ENCODE measurements around the gene ZNF362.

ZNF362 gene

DNA sequence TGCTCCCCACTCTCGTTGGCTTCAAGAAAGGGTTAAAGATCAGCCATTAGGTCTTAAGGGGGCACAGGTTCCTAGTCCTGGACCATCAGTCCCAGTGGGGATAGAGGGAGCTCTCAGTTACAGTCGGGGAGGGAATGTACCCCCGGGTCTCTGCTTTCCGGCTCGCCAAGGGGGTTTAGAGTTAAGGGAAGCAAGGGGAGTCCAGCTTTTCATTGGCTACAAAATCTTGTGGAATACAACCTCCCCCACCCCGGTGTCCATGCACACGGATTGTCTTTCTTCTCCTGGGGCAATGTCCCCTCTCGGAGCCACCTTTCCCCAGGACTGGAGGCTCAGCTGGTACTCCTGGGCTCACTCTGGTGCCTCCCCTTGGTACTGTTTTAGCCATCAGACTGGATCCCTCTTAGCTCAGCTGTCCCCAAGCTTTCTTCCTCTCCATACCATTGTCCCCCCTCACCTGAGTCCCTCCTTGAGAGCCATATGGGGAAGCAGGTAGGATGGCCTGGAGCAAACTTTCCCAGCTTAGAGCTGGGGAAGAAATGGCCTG is 64.4 kb downstream of the ZNF362 start, which contains the start of gene A3GALT2:
TSS of gene A3GALT2 (minus strand) at position 480 of the 547 bp plus-strand sequence. CDS start at position 480, 0 bp downstream.
- TF ChIP-seq CEBPB (IDR thresholded peaks at IDR 0.05) (no peak), ZBTB7A (IDR thresholded peaks at IDR 0.05; ENCODE audit: low read depth) (no peak), TCF12 (IDR thresholded peaks at IDR 0.05; ENCODE audit: low read depth) (no peak), CREB1 (IDR thresholded peaks at IDR 0.05; ENCODE audit: low read depth) (no peak), TAF1 (IDR thresholded peaks at IDR 0.05; ENCODE audit: low read depth) (no peak), FOXM1 (IDR thresholded peaks at IDR 0.05; ENCODE audit: borderline replicate concordance, low read depth) (no peak), NFIC (IDR thresholded peaks at IDR 0.05) (no peak), EGR1 (IDR thresholded peaks at IDR 0.05) (no peak), RAD21 (IDR thresholded peaks at IDR 0.05; ENCODE audit: low read depth) (no peak), TEAD4 (IDR thresholded peaks at IDR 0.05) (no peak)
- TF ChIP-seq, protein P1, sequence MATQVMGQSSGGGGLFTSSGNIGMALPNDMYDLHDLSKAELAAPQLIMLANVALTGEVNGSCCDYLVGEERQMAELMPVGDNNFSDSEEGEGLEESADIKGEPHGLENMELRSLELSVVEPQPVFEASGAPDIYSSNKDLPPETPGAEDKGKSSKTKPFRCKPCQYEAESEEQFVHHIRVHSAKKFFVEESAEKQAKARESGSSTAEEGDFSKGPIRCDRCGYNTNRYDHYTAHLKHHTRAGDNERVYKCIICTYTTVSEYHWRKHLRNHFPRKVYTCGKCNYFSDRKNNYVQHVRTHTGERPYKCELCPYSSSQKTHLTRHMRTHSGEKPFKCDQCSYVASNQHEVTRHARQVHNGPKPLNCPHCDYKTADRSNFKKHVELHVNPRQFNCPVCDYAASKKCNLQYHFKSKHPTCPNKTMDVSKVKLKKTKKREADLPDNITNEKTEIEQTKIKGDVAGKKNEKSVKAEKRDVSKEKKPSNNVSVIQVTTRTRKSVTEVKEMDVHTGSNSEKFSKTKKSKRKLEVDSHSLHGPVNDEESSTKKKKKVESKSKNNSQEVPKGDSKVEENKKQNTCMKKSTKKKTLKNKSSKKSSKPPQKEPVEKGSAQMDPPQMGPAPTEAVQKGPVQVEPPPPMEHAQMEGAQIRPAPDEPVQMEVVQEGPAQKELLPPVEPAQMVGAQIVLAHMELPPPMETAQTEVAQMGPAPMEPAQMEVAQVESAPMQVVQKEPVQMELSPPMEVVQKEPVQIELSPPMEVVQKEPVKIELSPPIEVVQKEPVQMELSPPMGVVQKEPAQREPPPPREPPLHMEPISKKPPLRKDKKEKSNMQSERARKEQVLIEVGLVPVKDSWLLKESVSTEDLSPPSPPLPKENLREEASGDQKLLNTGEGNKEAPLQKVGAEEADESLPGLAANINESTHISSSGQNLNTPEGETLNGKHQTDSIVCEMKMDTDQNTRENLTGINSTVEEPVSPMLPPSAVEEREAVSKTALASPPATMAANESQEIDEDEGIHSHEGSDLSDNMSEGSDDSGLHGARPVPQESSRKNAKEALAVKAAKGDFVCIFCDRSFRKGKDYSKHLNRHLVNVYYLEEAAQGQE (IDR thresholded peaks at IDR 0.05; ENCODE audit: low read depth): no peak
- TF ChIP-seq, protein P2, sequence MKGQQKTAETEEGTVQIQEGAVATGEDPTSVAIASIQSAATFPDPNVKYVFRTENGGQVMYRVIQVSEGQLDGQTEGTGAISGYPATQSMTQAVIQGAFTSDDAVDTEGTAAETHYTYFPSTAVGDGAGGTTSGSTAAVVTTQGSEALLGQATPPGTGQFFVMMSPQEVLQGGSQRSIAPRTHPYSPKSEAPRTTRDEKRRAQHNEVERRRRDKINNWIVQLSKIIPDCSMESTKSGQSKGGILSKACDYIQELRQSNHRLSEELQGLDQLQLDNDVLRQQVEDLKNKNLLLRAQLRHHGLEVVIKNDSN (IDR thresholded peaks at IDR 0.05): no peak
- TF ChIP-seq, protein P3, sequence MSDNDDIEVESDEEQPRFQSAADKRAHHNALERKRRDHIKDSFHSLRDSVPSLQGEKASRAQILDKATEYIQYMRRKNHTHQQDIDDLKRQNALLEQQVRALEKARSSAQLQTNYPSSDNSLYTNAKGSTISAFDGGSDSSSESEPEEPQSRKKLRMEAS (IDR thresholded peaks at IDR 0.05): no peak

DNA sequence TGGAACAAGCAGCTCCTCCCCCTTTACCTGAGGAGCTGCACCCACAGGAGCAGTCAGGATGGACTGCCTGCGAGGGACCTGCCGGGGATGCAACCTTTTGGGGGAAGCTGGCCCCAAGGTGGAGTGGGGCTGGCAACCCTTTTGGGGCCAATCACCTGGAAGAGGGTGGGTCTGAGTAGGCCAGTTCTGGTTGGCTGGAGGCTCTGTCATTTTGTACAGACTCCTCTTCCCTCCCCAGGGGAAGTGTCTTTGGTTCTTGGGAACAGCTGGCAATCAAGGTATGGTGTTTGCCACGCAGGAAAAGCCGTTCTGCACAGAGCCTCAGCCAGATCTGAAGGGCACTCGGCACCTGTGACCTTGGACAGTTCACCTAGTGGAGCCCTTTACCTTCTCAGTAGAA is 64.9 kb downstream of the ZNF362 start:
- no peak for TF ChIP-seq TAF1 (IDR thresholded peaks at IDR 0.05; ENCODE audit: low read depth)
- TF ChIP-seq, protein P3 (IDR thresholded peaks at IDR 0.05): no peak
- TF ChIP-seq, protein P2 (IDR thresholded peaks at IDR 0.05): no peak
- TF ChIP-seq TCF12 (IDR thresholded peaks at IDR 0.05; ENCODE audit: low read depth): no peak
- TF ChIP-seq NFIC (IDR thresholded peaks at IDR 0.05): no peak
- no peak for TF ChIP-seq TEAD4 (IDR thresholded peaks at IDR 0.05)
- no peak for TF ChIP-seq RAD21 (IDR thresholded peaks at IDR 0.05; ENCODE audit: low read depth)
- no peak for TF ChIP-seq EP300 (IDR thresholded peaks at IDR 0.05; ENCODE audit: borderline replicate concordance)
- no peak for TF ChIP-seq EGR1 (IDR thresholded peaks at IDR 0.05)
- TF ChIP-seq, protein P1 (IDR thresholded peaks at IDR 0.05; ENCODE audit: low read depth): no peak
- TF ChIP-seq CEBPB (IDR thresholded peaks at IDR 0.05): no peak
- TF ChIP-seq YY1 (IDR thresholded peaks at IDR 0.05; ENCODE audit: low read depth): no peak
- TF ChIP-seq FOXM1 (IDR thresholded peaks at IDR 0.05; ENCODE audit: borderline replicate concordance, low read depth): no peak
- TF ChIP-seq ZBTB7A (IDR thresholded peaks at IDR 0.05; ENCODE audit: low read depth): no peak

DNA sequence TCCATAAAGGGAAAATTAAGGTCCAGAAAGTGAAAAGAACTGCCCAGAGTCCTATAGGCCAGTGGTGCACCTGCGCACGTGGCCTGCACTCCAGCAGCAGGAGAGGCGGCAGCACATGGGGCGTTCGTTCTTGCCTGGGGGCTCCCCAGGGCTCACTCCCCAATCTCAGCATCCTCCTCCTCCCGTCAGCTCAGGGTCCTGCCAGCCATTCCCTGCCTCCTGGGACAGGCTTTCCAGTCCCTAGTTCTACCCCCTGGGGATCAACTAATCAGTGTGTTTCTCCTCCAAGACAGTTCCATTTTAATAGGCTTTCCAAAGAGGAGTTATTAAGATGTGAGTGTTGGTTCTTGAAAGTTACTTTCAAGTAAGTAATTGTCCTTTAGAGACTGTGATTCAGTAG is 65.8 kb downstream of the ZNF362 start:
- no peak for TF ChIP-seq FOXM1 (IDR thresholded peaks at IDR 0.05; ENCODE audit: borderline replicate concordance, low read depth)
- TF ChIP-seq EP300 (IDR thresholded peaks at IDR 0.05; ENCODE audit: borderline replicate concordance): no peak
- TF ChIP-seq, protein P1 (IDR thresholded peaks at IDR 0.05; ENCODE audit: low read depth): no peak
- TF ChIP-seq, protein P2 (IDR thresholded peaks at IDR 0.05): no peak
- TF ChIP-seq, protein P3 (IDR thresholded peaks at IDR 0.05): no peak
- TF ChIP-seq CREB1 (IDR thresholded peaks at IDR 0.05; ENCODE audit: low read depth): no peak
- no peak for TF ChIP-seq TAF1 (IDR thresholded peaks at IDR 0.05; ENCODE audit: low read depth)
- TF ChIP-seq NFIC (IDR thresholded peaks at IDR 0.05): no peak

All from Ishikawa (cell line).